Choroid plexus epithelial cell (primary cell): Measurements from ENCODE around the gene TMEM170A.
"Not testable (repeated sequence)": the region's sequence is repeated elsewhere in the genome, so short reads cannot be mapped to it uniquely, and the experiment has no call there.

Source experiments
- DNase-seq: peaks from one replicate; pipeline ENCODE4 v3.0.0-alpha.2; 2010; ENCODE audit warnings: low read depth
- H3K4me3 ChIP-seq: 2 replicates; pipeline ENCODE4 v1.5.1; 2011; ENCODE audit warnings: low read depth, mild to moderate bottlenecking, control low read depth, low read length, moderate library complexity
- TF ChIP-seq, protein P1 (sequence below): conservative IDR thresholded peaks from 2 replicates; pipeline ENCODE4 v1.5.1; 2011; ENCODE audit warnings: low read depth, mild to moderate bottlenecking, control low read depth, inconsistent platforms, low read length, moderate library complexity

The TMEM170A gene

DNA sequence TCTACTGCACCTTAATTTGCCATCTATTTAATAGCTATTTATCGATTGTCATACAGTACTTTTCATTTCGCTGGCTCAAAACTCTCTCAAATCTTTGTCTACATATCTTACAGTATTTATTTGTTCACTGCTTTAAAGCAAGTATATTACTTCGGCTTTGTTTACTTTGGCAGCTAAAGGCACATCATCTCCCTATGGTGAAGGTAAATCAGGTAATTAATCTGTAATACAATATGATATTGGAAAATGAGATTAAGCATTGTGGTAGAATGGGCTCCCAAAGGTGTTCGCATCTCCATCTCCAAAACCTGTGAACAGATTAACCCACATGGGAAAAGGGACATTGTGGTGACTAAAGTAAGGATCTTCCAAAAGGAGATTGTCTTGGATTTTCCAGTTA, 6.5 kb downstream of the TMEM170A start:
- H3K4me3 ChIP-seq: no peak overlapping the region
- TF ChIP-seq, protein P1, sequence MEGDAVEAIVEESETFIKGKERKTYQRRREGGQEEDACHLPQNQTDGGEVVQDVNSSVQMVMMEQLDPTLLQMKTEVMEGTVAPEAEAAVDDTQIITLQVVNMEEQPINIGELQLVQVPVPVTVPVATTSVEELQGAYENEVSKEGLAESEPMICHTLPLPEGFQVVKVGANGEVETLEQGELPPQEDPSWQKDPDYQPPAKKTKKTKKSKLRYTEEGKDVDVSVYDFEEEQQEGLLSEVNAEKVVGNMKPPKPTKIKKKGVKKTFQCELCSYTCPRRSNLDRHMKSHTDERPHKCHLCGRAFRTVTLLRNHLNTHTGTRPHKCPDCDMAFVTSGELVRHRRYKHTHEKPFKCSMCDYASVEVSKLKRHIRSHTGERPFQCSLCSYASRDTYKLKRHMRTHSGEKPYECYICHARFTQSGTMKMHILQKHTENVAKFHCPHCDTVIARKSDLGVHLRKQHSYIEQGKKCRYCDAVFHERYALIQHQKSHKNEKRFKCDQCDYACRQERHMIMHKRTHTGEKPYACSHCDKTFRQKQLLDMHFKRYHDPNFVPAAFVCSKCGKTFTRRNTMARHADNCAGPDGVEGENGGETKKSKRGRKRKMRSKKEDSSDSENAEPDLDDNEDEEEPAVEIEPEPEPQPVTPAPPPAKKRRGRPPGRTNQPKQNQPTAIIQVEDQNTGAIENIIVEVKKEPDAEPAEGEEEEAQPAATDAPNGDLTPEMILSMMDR: no peak
- no peak for DNase-seq

DNA sequence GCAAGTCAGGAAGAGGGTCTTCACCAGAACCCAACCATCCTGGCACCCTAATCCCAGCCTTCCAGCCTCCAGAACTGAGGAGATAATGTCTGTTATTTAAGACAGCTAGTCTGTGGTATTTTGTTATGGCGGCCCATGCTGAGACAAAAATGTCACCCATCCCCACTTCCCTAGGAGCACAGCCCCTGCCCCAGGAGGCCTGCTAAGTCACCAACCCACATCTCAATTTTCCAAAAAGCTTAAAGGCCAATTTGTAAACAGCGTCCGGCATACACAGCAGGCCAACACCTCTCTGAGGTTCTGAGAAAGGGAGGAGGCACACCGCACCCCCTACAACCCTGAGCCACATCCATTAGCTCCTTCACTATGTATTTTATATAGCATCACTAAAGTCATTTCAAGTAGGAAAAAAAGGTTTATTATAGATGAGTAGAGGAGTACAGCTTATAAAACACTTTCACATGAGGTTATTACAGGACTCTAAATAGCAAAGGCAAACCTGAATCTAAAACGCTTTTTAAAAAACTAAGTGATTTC, 6.9 kb downstream of the TMEM170A start:
- TF ChIP-seq, protein P1: no peak
- no peak overlapping the region for H3K4me3 ChIP-seq
- DNase-seq: no peak

DNA sequence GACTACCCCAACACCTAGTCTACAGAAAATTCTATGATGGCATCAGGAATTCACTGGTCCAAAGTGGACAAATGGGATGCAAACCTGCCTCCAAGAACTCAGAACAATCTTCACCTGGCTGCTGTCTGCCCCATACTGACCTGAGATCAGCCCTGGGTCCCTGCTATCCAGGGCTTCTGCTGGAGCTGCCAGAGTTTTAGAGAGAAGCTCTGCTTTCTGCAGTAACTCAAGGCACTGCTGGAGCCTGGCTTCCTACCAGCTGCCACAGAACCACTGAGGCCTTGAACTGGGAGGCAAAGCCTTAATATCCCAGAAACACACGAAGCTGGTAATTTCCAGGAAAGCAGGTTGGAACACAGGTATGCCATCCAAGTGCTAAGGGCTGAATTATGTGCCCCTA, 7.5 kb downstream of the TMEM170A start:
- TF ChIP-seq, protein P1: no peak
- no peak overlapping the region for H3K4me3 ChIP-seq
- DNase-seq: no peak

DNA sequence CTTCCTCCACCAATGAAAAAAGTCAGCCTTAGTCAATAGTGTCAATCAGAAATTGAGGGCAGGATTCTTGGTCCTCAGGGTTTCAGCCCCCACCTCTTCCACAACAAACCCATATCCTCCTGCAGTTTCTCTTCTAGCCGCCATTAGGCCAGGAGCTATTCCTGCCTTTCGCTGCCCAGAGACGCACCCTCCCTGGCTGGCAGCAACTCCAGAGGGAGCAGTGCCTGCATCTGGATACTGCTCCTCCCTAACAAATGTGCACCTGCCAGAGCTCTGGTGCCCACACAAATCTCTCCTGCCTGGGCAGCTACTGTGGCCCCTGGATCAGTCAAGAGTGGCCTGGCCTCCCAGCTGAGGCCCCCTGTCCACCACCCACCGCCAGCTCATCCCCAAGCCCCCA, 8.0 kb downstream of the TMEM170A start:
- DNase-seq, H3K4me3 ChIP-seq: not testable (repeated sequence)

DNA sequence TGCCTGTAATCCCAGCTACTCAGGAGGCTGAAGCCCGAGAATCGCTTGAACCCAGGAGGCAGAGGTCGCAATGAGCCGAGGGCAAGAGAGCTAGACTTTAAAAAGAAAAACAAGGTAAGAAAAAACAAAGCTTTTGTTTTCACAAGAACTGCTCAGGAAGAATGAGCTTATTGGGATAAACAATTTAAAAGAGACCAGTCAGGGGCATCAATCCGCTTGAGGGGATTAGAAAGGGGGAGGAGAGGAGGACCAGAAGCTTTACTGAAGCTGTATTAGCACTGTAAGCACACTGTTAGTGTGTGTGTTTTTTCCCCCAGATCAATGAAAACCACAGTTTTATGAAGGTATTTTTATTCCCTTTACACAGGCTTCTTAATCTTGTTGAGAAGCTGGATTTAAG, 8.8 kb downstream of the TMEM170A start:
- DNase-seq: no peak
- TF ChIP-seq, protein P1: no peak
- no peak overlapping the region for H3K4me3 ChIP-seq

DNA sequence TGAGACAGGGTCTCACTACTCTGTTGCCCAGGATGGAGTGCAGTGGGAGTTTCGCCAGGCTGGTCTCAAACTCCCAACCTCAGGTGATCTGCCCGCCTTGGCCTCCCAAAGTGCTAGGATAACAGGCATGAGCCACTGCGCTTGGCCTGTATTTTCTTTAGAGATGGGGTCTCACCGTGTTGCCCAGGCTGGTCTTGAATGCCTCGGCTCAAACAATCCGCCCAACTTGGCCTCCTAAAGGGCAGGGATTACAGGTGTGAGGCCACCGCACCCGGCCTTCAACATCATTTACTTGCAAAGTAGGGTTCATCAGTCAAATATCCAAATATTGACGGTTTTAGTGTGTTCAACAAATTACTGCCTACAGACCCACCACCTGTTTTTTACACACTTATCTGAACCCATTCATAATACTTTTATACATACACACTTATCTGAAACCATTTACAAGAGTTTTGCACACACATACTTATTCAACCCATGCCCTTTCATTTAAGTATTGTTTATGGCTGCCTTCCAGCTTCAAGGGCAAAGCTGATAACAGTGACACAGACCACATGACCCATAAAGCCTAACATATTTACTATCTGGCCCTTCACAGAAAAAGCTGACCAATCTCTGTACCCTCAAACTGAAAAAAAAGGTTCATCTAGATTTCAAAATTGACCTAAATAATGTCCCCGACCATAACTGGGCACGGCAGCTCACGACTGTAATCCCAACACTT, 11.9 kb downstream of the TMEM170A start:
- TF ChIP-seq, protein P1: no peak
- DNase-seq: no peak
- H3K4me3 ChIP-seq: no peak overlapping the region

DNA sequence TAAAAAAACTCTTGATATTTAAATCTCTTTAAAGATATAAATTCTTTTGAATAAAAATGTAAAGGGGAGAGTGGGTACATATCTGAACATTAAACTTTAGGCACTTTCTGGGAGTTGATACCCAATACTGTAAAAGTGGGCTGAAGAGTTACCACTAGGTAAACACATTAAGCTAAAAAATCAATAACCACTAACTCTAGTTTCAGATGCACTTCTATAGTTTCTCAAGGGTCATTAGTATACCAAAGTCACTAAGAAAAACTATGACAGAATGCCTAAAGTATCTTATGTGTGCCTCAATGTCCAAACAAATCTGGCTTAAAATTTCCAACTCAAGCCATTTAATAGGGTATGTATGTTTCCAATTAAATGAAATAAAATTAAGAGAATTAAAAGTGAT, 18.1 kb downstream of the TMEM170A start:
- H3K4me3 ChIP-seq: no peak overlapping the region
- TF ChIP-seq, protein P1: no peak
- no peak for DNase-seq
